SK-N-SH treated with all-trans-retinoic acid at 6 μM for 48 hours (cell line): ENCODE measurements around the gene NFIA.

Source experiments
- ATAC-seq: fragments of 200-7000 bp; cut with Tn5 transposase; 3 replicates; pipeline ENCODE4 v1.9.1; 2020; ENCODE audit warnings: mild to moderate bottlenecking, moderate library complexity
- ARNTL ChIP-seq: fragments of 450-650 bp; formaldehyde crosslinking; IDR thresholded peaks from 2 replicates; pipeline ENCODE4 v1.5.0; 2020; ENCODE audit warnings: low read depth, mild to moderate bottlenecking, moderate library complexity, borderline replicate concordance
- BACH2 ChIP-seq: fragments of 250-450 bp; sonication (Bioruptor Pico); IDR thresholded peaks from 2 replicates; pipeline ENCODE4 v1.9.0; 2021; ENCODE audit warnings: mild to moderate bottlenecking, borderline replicate concordance
- CSDC2 ChIP-seq: fragments of 250-450 bp; sonication (Bioruptor Pico); IDR thresholded peaks from 2 replicates; pipeline ENCODE4 v1.5.0; 2020; ENCODE audit warnings: mild to moderate bottlenecking, moderate library complexity
- ESRRG ChIP-seq: fragments of 250-450 bp; sonication (Bioruptor Pico); IDR thresholded peaks from 2 replicates; pipeline ENCODE4 v1.6.1; 2021; ENCODE audit warnings: mild to moderate bottlenecking
- GLIS3 ChIP-seq: fragments of 250-450 bp; sonication (Bioruptor Pico); IDR thresholded peaks from 2 replicates; pipeline ENCODE4 v1.5.0; 2020; ENCODE audit warnings: mild to moderate bottlenecking, moderate library complexity
- OSR1 ChIP-seq: fragments of 250-450 bp; sonication (Bioruptor Pico); IDR thresholded peaks from 2 replicates; pipeline ENCODE4 v1.8.0; 2022; ENCODE audit warnings: moderate library complexity, mild to moderate bottlenecking, inconsistent platforms
- PPARA ChIP-seq: fragments of 250-450 bp; sonication (Bioruptor Pico); IDR thresholded peaks from 2 replicates; pipeline ENCODE4 v1.5.0; 2020; ENCODE audit warnings: mild to moderate bottlenecking, borderline replicate concordance
- RARB ChIP-seq: fragments of 250-450 bp; sonication (Bioruptor Pico); IDR thresholded peaks from 2 replicates; pipeline ENCODE4 v1.8.0; 2021; ENCODE audit warnings: mild to moderate bottlenecking, moderate library complexity
- SNAI2 ChIP-seq: fragments of 250-450 bp; sonication (Bioruptor Pico); IDR thresholded peaks from 2 replicates; pipeline ENCODE4 v1.5.0; 2020; ENCODE audit warnings: mild to moderate bottlenecking, moderate library complexity
- TCF4 ChIP-seq: fragments of 250-450 bp; sonication (Bioruptor Pico); IDR thresholded peaks from 2 replicates; pipeline ENCODE4 v1.8.0; 2021; ENCODE audit warnings: mild to moderate bottlenecking, moderate library complexity, borderline replicate concordance
- TOX ChIP-seq: fragments of 250-450 bp; sonication (Bioruptor Pico); IDR thresholded peaks from 2 replicates; pipeline ENCODE4 v1.8.0; 2021; ENCODE audit warnings: mild to moderate bottlenecking, moderate library complexity, borderline replicate concordance
- ZC3H10 ChIP-seq: fragments of 250-450 bp; sonication (Bioruptor Pico); IDR thresholded peaks from 2 replicates; pipeline ENCODE4 v1.5.1; 2021; ENCODE audit warnings: mild to moderate bottlenecking, moderate library complexity
- ZFP3 ChIP-seq: fragments of 250-450 bp; sonication (Bioruptor Pico); IDR thresholded peaks from 2 replicates; pipeline ENCODE4 v1.5.0; 2020; ENCODE audit warnings: mild to moderate bottlenecking, moderate library complexity
- ZFP30 ChIP-seq: fragments of 450-650 bp; formaldehyde crosslinking; IDR thresholded peaks from 2 replicates; pipeline ENCODE4 v1.5.0; 2022; ENCODE audit warnings: mild to moderate bottlenecking, moderate library complexity
- ZNF565 ChIP-seq: fragments of 450-650 bp; formaldehyde crosslinking; conservative IDR thresholded peaks from 2 replicates; pipeline ENCODE4 v1.5.0; 2020; ENCODE audit warnings: low read depth, mild to moderate bottlenecking, moderate library complexity
- ZNF70 ChIP-seq: fragments of 450-650 bp; formaldehyde crosslinking; IDR thresholded peaks from 2 replicates; pipeline ENCODE4 v1.5.0; 2020; ENCODE audit warnings: mild to moderate bottlenecking, moderate library complexity
- ZNF8 ChIP-seq: fragments of 450-650 bp; formaldehyde crosslinking; IDR thresholded peaks from 2 replicates; pipeline ENCODE4 v1.5.0; 2020; ENCODE audit warnings: mild to moderate bottlenecking, moderate library complexity
- TF ChIP-seq, protein P1 (sequence below): fragments of 250-450 bp; sonication (Bioruptor Pico); IDR thresholded peaks from 2 replicates; pipeline ENCODE4 v1.5.1; 2020; ENCODE audit warnings: low read depth, mild to moderate bottlenecking, moderate library complexity
- TF ChIP-seq, protein P2 (sequence below): fragments of 250-450 bp; sonication (Bioruptor Pico); IDR thresholded peaks from 2 replicates; pipeline ENCODE4 v1.8.0; 2020; ENCODE audit warnings: mild to moderate bottlenecking, moderate library complexity, borderline replicate concordance
- TF ChIP-seq, protein P3 (sequence below): fragments of 250-450 bp; sonication (Bioruptor Pico); IDR thresholded peaks from 2 replicates; pipeline ENCODE4 v1.5.1; 2021; ENCODE audit warnings: mild to moderate bottlenecking, moderate library complexity
- TF ChIP-seq, protein P4 (sequence below): fragments of 250-450 bp; sonication (Bioruptor Pico); IDR thresholded peaks from 2 replicates; pipeline ENCODE4 v1.8.0; 2021; ENCODE audit warnings: low read depth, mild to moderate bottlenecking, moderate library complexity, borderline replicate concordance
- TF ChIP-seq, protein P5 (sequence below): fragments of 250-450 bp; sonication (Bioruptor Pico); IDR thresholded peaks from 2 replicates; pipeline ENCODE4 v1.5.0; 2020; ENCODE audit warnings: mild to moderate bottlenecking, moderate library complexity

The NFIA gene

DNA sequence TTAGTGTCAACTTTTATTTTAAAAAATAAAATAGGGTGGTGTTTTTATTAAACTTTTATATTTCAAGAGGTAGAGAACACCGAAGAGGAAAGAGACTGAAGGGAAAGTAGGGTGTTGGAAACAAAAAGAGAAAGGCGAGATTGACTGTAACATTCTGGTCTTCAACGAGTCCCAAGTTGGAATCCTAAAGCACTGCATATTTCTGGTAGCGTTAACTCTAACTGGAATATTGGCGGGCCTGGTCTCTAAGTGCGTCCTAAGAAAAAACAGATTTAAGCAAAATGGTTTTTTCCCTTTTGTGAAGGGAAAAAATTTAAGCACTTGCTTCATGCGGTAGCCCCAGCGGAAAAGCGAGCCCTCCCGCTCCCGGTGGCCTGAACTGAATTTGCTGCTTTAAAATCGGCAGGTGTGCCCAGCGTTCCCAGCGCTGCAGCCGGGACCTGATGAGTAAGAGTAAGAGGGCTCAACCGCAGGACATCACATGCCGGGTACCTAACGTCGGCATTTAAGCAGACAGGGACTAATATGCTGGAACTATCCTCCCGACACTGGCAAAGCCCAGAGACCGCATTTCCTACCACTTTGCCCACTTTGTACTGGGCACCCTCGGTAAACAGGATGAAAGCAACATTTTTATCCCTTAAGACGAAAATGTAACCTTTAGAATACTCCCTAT is 30.5 kb upstream of the NFIA start:
- TF ChIP-seq PPARA (CRISPR knock-in tag), result no peak
- TF ChIP-seq, protein P1, sequence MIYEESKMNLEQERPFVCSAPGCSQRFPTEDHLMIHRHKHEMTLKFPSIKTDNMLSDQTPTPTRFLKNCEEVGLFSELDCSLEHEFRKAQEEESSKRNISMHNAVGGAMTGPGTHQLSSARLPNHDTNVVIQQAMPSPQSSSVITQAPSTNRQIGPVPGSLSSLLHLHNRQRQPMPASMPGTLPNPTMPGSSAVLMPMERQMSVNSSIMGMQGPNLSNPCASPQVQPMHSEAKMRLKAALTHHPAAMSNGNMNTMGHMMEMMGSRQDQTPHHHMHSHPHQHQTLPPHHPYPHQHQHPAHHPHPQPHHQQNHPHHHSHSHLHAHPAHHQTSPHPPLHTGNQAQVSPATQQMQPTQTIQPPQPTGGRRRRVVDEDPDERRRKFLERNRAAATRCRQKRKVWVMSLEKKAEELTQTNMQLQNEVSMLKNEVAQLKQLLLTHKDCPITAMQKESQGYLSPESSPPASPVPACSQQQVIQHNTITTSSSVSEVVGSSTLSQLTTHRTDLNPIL, result no peak
- TF ChIP-seq RARB (CRISPR knock-in tag), result no peak
- TF ChIP-seq CSDC2 (CRISPR knock-in tag), result no peak
- no peak for ATAC-seq

DNA sequence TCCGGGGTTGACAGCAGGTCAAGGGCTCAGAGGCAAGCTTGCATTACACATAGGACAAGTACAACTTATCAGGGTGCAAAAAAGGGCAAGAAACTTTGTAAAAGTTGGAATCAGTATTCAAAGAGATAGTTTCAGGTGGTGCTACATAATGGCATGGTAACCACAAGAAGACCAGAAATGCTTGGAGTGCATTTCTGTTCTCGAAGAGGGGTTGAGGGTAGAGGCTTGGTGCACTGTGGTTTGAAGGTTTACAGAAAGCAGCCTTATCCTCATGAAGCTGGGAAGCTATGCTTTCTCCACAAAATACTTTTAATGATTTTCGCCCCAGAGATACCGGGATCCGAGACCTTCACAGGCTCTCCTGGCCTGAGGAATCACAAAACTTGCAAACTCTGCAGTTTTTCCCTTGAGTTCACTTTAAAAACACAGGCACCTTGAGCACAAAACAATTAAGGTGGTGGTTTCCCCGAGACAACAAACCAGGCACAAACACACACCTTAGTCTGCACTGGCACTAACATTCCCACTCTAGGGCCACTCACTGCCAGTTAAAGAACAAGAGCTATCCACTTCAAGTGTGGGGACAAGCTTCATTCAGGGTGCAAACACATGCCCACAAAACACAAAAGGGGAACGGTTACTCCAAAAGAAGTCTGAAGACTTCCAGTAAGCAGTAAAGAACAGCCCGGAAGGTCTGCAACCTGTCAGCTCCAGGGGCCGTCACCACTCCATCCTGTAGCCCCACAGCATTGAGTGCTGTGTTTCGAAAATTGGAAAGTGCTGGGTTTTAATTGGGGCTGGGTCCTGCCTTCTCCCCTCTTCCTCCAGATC is 29.8 kb upstream of the NFIA start:
- no peak for ATAC-seq
- TF ChIP-seq ZNF565 (no peak), TOX (no peak), PPARA (CRISPR knock-in tag) (no peak), ZFP3 (no peak), CSDC2 (CRISPR knock-in tag) (no peak), TCF4 (CRISPR knock-in tag) (no peak), GLIS3 (CRISPR knock-in tag) (no peak), ZC3H10 (CRISPR knock-in tag) (no peak), OSR1 (no peak), ESRRG (CRISPR knock-in tag) (no peak), ARNTL (CRISPR knock-in tag) (no peak), BACH2 (CRISPR knock-in tag) (no peak), SNAI2 (CRISPR knock-in tag) (no peak)
- TF ChIP-seq, protein P1, result no peak
- TF ChIP-seq, protein P2, sequence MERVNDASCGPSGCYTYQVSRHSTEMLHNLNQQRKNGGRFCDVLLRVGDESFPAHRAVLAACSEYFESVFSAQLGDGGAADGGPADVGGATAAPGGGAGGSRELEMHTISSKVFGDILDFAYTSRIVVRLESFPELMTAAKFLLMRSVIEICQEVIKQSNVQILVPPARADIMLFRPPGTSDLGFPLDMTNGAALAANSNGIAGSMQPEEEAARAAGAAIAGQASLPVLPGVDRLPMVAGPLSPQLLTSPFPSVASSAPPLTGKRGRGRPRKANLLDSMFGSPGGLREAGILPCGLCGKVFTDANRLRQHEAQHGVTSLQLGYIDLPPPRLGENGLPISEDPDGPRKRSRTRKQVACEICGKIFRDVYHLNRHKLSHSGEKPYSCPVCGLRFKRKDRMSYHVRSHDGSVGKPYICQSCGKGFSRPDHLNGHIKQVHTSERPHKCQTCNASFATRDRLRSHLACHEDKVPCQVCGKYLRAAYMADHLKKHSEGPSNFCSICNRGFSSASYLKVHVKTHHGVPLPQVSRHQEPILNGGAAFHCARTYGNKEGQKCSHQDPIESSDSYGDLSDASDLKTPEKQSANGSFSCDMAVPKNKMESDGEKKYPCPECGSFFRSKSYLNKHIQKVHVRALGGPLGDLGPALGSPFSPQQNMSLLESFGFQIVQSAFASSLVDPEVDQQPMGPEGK (CRISPR knock-in tag), result no peak
- TF ChIP-seq, protein P3, sequence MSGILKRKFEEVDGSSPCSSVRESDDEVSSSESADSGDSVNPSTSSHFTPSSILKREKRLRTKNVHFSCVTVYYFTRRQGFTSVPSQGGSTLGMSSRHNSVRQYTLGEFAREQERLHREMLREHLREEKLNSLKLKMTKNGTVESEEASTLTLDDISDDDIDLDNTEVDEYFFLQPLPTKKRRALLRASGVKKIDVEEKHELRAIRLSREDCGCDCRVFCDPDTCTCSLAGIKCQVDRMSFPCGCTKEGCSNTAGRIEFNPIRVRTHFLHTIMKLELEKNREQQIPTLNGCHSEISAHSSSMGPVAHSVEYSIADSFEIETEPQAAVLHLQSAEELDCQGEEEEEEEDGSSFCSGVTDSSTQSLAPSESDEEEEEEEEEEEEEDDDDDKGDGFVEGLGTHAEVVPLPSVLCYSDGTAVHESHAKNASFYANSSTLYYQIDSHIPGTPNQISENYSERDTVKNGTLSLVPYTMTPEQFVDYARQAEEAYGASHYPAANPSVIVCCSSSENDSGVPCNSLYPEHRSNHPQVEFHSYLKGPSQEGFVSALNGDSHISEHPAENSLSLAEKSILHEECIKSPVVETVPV (CRISPR knock-in tag), result no peak
- TF ChIP-seq, all 23 proteins: peak for 0

DNA sequence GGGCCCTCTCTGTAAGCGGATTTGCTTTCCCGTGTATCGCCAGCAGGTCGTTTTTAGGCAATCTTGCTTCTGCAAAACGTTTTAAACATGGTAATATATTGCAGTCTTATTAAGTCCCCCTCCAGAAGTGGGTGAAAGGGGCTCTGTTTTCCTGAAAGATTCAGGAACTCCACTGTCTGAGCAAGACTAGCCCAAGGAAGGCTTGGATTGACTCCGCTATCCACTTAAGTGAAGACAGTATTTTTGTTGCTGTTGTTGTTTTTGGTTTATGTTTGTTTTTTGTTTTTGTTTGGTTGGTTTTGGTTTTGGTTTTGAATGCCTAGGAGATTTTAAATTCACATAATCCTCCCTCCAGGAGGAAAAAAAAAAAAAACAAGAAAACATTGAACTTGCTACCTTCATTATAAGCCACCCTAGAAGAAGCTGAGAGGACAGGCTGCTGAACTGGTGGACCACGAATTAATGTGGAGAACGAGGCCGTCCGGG is 29.1 kb upstream of the NFIA start:
- TF ChIP-seq, protein P4, sequence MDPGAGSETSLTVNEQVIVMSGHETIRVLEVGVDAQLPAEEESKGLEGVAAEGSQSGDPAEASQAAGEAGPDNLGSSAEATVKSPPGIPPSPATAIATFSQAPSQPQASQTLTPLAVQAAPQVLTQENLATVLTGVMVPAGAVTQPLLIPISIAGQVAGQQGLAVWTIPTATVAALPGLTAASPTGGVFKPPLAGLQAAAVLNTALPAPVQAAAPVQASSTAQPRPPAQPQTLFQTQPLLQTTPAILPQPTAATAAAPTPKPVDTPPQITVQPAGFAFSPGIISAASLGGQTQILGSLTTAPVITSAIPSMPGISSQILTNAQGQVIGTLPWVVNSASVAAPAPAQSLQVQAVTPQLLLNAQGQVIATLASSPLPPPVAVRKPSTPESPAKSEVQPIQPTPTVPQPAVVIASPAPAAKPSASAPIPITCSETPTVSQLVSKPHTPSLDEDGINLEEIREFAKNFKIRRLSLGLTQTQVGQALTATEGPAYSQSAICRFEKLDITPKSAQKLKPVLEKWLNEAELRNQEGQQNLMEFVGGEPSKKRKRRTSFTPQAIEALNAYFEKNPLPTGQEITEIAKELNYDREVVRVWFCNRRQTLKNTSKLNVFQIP, result no peak
- TF ChIP-seq GLIS3 (CRISPR knock-in tag), result no peak
- no peak for TF ChIP-seq OSR1
- TF ChIP-seq ZNF565, result no peak
- no peak for TF ChIP-seq ZFP30 (CRISPR knock-in tag)
- no peak for TF ChIP-seq ESRRG (CRISPR knock-in tag)
- no peak for TF ChIP-seq TOX
- TF ChIP-seq, protein P5, sequence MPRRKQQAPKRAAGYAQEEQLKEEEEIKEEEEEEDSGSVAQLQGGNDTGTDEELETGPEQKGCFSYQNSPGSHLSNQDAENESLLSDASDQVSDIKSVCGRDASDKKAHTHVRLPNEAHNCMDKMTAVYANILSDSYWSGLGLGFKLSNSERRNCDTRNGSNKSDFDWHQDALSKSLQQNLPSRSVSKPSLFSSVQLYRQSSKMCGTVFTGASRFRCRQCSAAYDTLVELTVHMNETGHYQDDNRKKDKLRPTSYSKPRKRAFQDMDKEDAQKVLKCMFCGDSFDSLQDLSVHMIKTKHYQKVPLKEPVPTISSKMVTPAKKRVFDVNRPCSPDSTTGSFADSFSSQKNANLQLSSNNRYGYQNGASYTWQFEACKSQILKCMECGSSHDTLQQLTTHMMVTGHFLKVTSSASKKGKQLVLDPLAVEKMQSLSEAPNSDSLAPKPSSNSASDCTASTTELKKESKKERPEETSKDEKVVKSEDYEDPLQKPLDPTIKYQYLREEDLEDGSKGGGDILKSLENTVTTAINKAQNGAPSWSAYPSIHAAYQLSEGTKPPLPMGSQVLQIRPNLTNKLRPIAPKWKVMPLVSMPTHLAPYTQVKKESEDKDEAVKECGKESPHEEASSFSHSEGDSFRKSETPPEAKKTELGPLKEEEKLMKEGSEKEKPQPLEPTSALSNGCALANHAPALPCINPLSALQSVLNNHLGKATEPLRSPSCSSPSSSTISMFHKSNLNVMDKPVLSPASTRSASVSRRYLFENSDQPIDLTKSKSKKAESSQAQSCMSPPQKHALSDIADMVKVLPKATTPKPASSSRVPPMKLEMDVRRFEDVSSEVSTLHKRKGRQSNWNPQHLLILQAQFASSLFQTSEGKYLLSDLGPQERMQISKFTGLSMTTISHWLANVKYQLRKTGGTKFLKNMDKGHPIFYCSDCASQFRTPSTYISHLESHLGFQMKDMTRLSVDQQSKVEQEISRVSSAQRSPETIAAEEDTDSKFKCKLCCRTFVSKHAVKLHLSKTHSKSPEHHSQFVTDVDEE (CRISPR knock-in tag), result no peak
- no peak for TF ChIP-seq TCF4 (CRISPR knock-in tag)
- no peak for TF ChIP-seq ZNF70 (CRISPR knock-in tag)
- TF ChIP-seq ZNF8 (CRISPR knock-in tag), result no peak
- no peak for TF ChIP-seq CSDC2 (CRISPR knock-in tag)
- no peak for ATAC-seq
